ENCODE data around the gene TGIF2.

Gene TGIF2

GRCh38 chr20:36573103-36573797, at the start of gene TGIF2:
TSS of gene TGIF2 (plus strand) at chr20:36573597. CDS start at chr20:36578775, 5,178 bp downstream.
- DNase-seq (ENCODE audit: low read depth in 2 of 2), result peak; percentile 76 to 77

GRCh38 chr20:36525620-36526365, 47.6 kb upstream of the TGIF2 start:
- no peak for DNase-seq (ENCODE audit: low read depth in 2 of 2)

GRCh38 chr20:36526521-36527011, 46.8 kb upstream of the TGIF2 start:
- DNase-seq (ENCODE audit: low read depth in 2 of 2), result no peak

GRCh38 chr20:36527331-36528125, 45.9 kb upstream of the TGIF2 start:
- no peak for DNase-seq (ENCODE audit: low read depth in 2 of 2)

- no peak for DNase-seq (ENCODE audit: low read depth in 2 of 2)
These were observed 45.1 kb upstream of the TGIF2 start for GRCh38 chr20:36528176-36528874.

- no peak for DNase-seq (ENCODE audit: low read depth in 2 of 2)
These were observed 44.5 kb upstream of the TGIF2 start for GRCh38 chr20:36528875-36529417.

GRCh38 chr20:36532388-36532787, 41.0 kb upstream of the TGIF2 start:
- DNase-seq (ENCODE audit: low read depth in 2 of 2), result no peak

GRCh38 chr20:36532822-36533221, 40.6 kb upstream of the TGIF2 start:
- no peak for DNase-seq (ENCODE audit: low read depth in 2 of 2)

GRCh38 chr20:36538026-36538722, 35.2 kb upstream of the TGIF2 start:
- DNase-seq (ENCODE audit: low read depth in 2 of 2), result peak in 1 of 2 experiments; percentile 24

GRCh38 chr20:36540551-36541211, 32.7 kb upstream of the TGIF2 start:
- no peak for DNase-seq (ENCODE audit: low read depth in 2 of 2)

GRCh38 chr20:36541227-36541767, 32.1 kb upstream of the TGIF2 start, which contains the start of gene MYL9:
TSS of gene MYL9 (plus strand) at chr20:36541519. CDS start at chr20:36544885, 3,366 bp downstream.
- DNase-seq (ENCODE audit: low read depth in 2 of 2), result peak; percentile 51 to 54

- DNase-seq (ENCODE audit: low read depth in 2 of 2), result no peak
These were observed 31.5 kb upstream of the TGIF2 start for GRCh38 chr20:36541768-36542488.

GRCh38 chr20:36542516-36543183, 30.7 kb upstream of the TGIF2 start:
- DNase-seq (ENCODE audit: low read depth in 2 of 2), result no peak

GRCh38 chr20:36543184-36544133, 29.9 kb upstream of the TGIF2 start:
- no peak for DNase-seq (ENCODE audit: low read depth in 2 of 2)

GRCh38 chr20:36544134-36545018, 29.0 kb upstream of the TGIF2 start:
- DNase-seq (ENCODE audit: low read depth in 2 of 2), result no peak

GRCh38 chr20:36546111-36546736, 27.2 kb upstream of the TGIF2 start:
- DNase-seq (ENCODE audit: low read depth in 2 of 2), result no peak
